GM18868 (cell line): ENCODE measurements around the gene TCERG1.
"Not testable (repeated sequence)": the region's sequence is repeated elsewhere in the genome, so short reads cannot be mapped to it uniquely, and the experiment has no call there.

Source experiments
- ATAC-seq: cut with Tn5 transposase; IDR thresholded peaks from one replicate; pipeline ENCODE4 v1.9.1; 2021; ENCODE audit warnings: mild to moderate bottlenecking, moderate library complexity; ENCODE audit not compliant: unreplicated experiment

The TCERG1 gene

GRCh38 chr5:146519554-146519953 is 72.4 kb downstream of the TCERG1 start:
- no peak for ATAC-seq

- no peak for ATAC-seq
Measured at GRCh38 chr5:146520731-146521130, 73.6 kb downstream of the TCERG1 start.

- ATAC-seq = no peak
Measured at GRCh38 chr5:146521403-146522106, 74.4 kb downstream of the TCERG1 start.

GRCh38 chr5:146523698-146524097 is 76.6 kb downstream of the TCERG1 start:
- ATAC-seq = no peak

- no peak for ATAC-seq
Measured at GRCh38 chr5:146527785-146528184, 80.7 kb downstream of the TCERG1 start.

GRCh38 chr5:146528236-146528635 is 81.1 kb downstream of the TCERG1 start:
- ATAC-seq = no peak

- peak; percentile 70 for ATAC-seq
Measured at GRCh38 chr5:146529984-146530383, 82.9 kb downstream of the TCERG1 start.

GRCh38 chr5:146533260-146533857 is 86.2 kb downstream of the TCERG1 start:
- ATAC-seq = peak; percentile 96

- ATAC-seq = no peak
Measured at GRCh38 chr5:146533882-146534281, 86.7 kb downstream of the TCERG1 start.

GRCh38 chr5:146538432-146538831 is 91.3 kb downstream of the TCERG1 start:
- ATAC-seq = no peak

- ATAC-seq = no peak
Measured at GRCh38 chr5:146539973-146540372, 92.8 kb downstream of the TCERG1 start.

- ATAC-seq = no peak
Measured at GRCh38 chr5:146540414-146540813, 93.3 kb downstream of the TCERG1 start.

- ATAC-seq = peak; percentile 100
Measured at GRCh38 chr5:146541958-146542849, 95.1 kb downstream of the TCERG1 start.

GRCh38 chr5:146544232-146544631 is 97.1 kb downstream of the TCERG1 start:
- no peak for ATAC-seq

GRCh38 chr5:146548781-146549449 is 101.8 kb downstream of the TCERG1 start:
- peak; percentile 46 for ATAC-seq

GRCh38 chr5:146549615-146550014 is 102.5 kb downstream of the TCERG1 start:
- ATAC-seq = no peak

- no peak for ATAC-seq
Measured at GRCh38 chr5:146553446-146553845, 106.3 kb downstream of the TCERG1 start.

GRCh38 chr5:146556884-146557283 is 109.8 kb downstream of the TCERG1 start:
- not testable (repeated sequence) for ATAC-seq

GRCh38 chr5:146560205-146560812 is 113.2 kb downstream of the TCERG1 start:
- no peak for ATAC-seq
